Measurements from ENCODE around the gene MYEF2. TPM values are rescaled to one million over a fixed set of nuclear protein-coding genes. Genes with fewer than 3 reads are reported as not detected.

MYEF2 gene
- total RNA-seq, 4 donors from 2014 or later, result 5.1 to 44.6 (median 10.1) TPM

GRCh38 chr15:48145923-48146322 is 32.2 kb downstream of the MYEF2 start:
- TF ChIP-seq CTCF (IDR thresholded peaks at IDR 0.05) (no peak), POLR2A (IDR thresholded peaks at IDR 0.05) (no peak)
- no peak overlapping the region for H3K4me3 ChIP-seq
- H3K9me3 ChIP-seq, result no peaks in the 10 kb centered on the region
- no peaks in the 10 kb centered on the region for H3K27me3 ChIP-seq
- no peak for DNase-seq
- H3K4me1 ChIP-seq, result no peaks in the 10 kb centered on the region
- H3K27ac ChIP-seq, result no peak overlapping the region
- no peaks in the 10 kb centered on the region for H3K36me3 ChIP-seq

GRCh38 chr15:48144889-48145288 is 33.2 kb downstream of the MYEF2 start:
- Histone ChIP-seq H3K27me3 (no peaks in the 10 kb centered on the region), H3K4me3 (no peak overlapping the region), H3K9me3 (no peaks in the 10 kb centered on the region), H3K27ac (no peak overlapping the region), H3K36me3 (no peaks in the 10 kb centered on the region), H3K4me1 (no peaks in the 10 kb centered on the region)
- no peak for DNase-seq
- no peak for TF ChIP-seq POLR2A (IDR thresholded peaks at IDR 0.05)
- TF ChIP-seq CTCF (IDR thresholded peaks at IDR 0.05), result no peak

DNA sequence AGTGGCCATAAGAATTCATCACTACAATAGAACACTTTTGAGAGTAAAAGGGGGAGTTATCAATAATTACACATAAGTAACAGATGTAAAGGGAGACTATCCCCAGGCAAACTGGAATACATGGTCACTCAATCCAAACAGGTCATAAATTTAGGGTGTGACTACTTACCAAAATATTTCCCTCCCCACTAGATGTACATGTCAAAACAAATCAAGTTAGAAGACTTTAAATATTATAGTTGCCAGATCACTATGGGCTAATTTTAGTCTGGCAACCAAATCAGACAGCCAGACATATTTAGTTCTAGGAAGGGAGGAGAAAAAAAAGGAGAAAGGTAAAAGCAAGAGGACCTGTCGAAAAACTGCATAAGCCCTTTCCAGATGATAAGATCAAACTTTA is 34.2 kb downstream of the MYEF2 start:
- TF ChIP-seq CTCF (IDR thresholded peaks at IDR 0.05) (no peak), POLR2A (IDR thresholded peaks at IDR 0.05) (no peak)
- no peaks in the 10 kb centered on the region for H3K9me3 ChIP-seq
- no peak for DNase-seq
- no peaks in the 10 kb centered on the region for H3K36me3 ChIP-seq
- no peak overlapping the region for H3K4me3 ChIP-seq
- H3K27ac ChIP-seq, result no peak overlapping the region
- H3K27me3 ChIP-seq, result no peaks in the 10 kb centered on the region
- no peaks in the 10 kb centered on the region for H3K4me1 ChIP-seq

DNA sequence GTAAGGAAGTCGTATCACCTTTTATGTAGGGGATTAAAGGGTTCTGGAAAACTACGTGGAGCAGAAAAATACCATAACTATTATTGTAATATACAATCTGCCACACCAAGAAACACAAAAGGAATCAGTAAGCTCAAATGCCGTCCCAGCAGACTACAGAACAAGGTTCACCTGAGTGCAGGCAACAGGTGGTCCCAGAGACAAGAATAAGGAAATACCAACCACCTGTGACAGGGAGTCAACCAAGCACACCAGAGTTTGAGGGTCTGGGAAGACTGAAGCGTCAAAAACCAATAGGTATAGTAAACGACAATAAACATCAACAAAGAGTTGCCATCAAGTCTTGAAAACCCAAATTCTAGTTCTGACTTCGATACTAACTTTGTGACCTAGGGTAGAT is 45.2 kb downstream of the MYEF2 start:
- Histone ChIP-seq H3K27ac (no peak overlapping the region), H3K36me3 (no peaks in the 10 kb centered on the region), H3K4me3 (no peak overlapping the region), H3K4me1 (no peaks in the 10 kb centered on the region), H3K27me3 (no peaks in the 10 kb centered on the region), H3K9me3 (no peaks in the 10 kb centered on the region)
- TF ChIP-seq POLR2A (IDR thresholded peaks at IDR 0.05), result no peak
- no peak for TF ChIP-seq CTCF (IDR thresholded peaks at IDR 0.05)
- no peak for DNase-seq

- H3K27me3 ChIP-seq, result no peaks in the 10 kb centered on the region
- H3K9me3 ChIP-seq, result no peaks in the 10 kb centered on the region
- TF ChIP-seq CTCF (IDR thresholded peaks at IDR 0.05) (no peak), POLR2A (IDR thresholded peaks at IDR 0.05) (no peak)
- no peak overlapping the region for H3K27ac ChIP-seq
- H3K4me1 ChIP-seq, result no peaks in the 10 kb centered on the region
- no peak overlapping the region for H3K4me3 ChIP-seq
- no peaks in the 10 kb centered on the region for H3K36me3 ChIP-seq
- no peak for DNase-seq
Observed at GRCh38 chr15:48131324-48131723, 46.8 kb downstream of the MYEF2 start.

DNA sequence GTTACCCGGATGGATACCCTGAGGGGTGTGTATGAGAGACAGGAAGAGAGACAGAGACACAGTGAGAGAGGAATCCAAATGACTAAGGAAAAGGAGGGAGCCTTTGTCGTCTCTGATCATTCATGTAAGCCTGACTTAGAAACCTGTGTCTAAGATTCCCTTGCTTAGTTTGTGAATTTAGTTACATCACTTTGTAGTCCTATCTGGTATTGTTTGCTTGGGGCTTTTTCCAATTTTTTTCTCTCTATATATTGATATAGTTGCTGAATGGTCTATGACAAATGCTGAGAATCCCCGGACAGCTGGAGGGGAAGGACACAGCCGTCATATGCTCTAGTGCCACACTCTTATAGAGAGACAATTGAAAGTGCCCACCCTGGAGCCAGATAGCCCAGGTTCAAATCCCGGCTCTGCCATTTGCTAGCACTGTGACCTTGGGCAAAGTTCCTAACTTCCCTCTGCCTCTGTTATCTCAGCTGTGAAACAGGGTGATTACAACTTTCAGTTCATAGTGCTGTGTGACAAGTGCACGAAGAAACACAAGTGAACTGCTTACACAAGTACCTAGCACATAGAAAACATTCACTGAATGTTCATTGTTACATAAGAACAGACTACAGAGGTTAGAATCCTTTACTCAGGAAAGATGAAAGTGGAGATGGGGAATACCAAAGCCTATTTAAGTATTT is 51.3 kb downstream of the MYEF2 start:
- Histone ChIP-seq H3K27me3 (no peaks in the 10 kb centered on the region), H3K9me3 (no peaks in the 10 kb centered on the region), H3K4me1 (no peaks in the 10 kb centered on the region), H3K27ac (no peak overlapping the region), H3K4me3 (no peak overlapping the region), H3K36me3 (no peaks in the 10 kb centered on the region)
- no peak for TF ChIP-seq POLR2A (IDR thresholded peaks at IDR 0.05)
- TF ChIP-seq CTCF (IDR thresholded peaks at IDR 0.05), result no peak
- DNase-seq, result no peak
